GM06990 (cell line): ENCODE data around the gene GJB2.
A peak's percentile ranks its signal among the peaks of the same experiment; 100 is the strongest.

Experiments used
- DNase-seq: peaks from one replicate; pipeline ENCODE4 v3.0.0-alpha.2; 2011; ENCODE audit not compliant: insufficient read length; ENCODE audit errors: extremely low read depth
- H3K27me3 ChIP-seq: replicated peaks from 2 replicates; pipeline ENCODE4 v1.6.0; 2011; ENCODE audit warnings: low read length; ENCODE audit not compliant: control insufficient read depth, insufficient read depth
- H3K36me3 ChIP-seq: 2 replicates; pipeline ENCODE4 v1.5.1; 2011; ENCODE audit warnings: low read length; ENCODE audit not compliant: control insufficient read depth, insufficient read depth
- H3K4me3 ChIP-seq: replicated peaks from 2 replicates; pipeline ENCODE4 v1.5.1; 2011; ENCODE audit warnings: low read depth, mild to moderate bottlenecking, control low read depth, low read length
- TF ChIP-seq, protein P1 (sequence below): IDR thresholded peaks from 2 replicates; pipeline ENCODE4 v1.5.1; 2011; ENCODE audit warnings: low read length, control low read depth, mild to moderate bottlenecking, inconsistent platforms; ENCODE audit not compliant: insufficient read depth, poor library complexity, severe bottlenecking

Gene GJB2

GRCh38 chr13:20171364-20171763 is 21.4 kb downstream of the GJB2 start:
- TF ChIP-seq, protein P1, sequence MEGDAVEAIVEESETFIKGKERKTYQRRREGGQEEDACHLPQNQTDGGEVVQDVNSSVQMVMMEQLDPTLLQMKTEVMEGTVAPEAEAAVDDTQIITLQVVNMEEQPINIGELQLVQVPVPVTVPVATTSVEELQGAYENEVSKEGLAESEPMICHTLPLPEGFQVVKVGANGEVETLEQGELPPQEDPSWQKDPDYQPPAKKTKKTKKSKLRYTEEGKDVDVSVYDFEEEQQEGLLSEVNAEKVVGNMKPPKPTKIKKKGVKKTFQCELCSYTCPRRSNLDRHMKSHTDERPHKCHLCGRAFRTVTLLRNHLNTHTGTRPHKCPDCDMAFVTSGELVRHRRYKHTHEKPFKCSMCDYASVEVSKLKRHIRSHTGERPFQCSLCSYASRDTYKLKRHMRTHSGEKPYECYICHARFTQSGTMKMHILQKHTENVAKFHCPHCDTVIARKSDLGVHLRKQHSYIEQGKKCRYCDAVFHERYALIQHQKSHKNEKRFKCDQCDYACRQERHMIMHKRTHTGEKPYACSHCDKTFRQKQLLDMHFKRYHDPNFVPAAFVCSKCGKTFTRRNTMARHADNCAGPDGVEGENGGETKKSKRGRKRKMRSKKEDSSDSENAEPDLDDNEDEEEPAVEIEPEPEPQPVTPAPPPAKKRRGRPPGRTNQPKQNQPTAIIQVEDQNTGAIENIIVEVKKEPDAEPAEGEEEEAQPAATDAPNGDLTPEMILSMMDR = no peak
- Histone ChIP-seq H3K4me3 (no peak overlapping the region), H3K27me3 (no peaks in the 10 kb centered on the region), H3K36me3 (no peaks in the 10 kb centered on the region)
- no peak for DNase-seq

- no peaks in the 10 kb centered on the region for H3K36me3 ChIP-seq
- no peaks in the 10 kb centered on the region for H3K27me3 ChIP-seq
- H3K4me3 ChIP-seq = no peak overlapping the region
- no peak for DNase-seq
- TF ChIP-seq, protein P1 = no peak
Observed at GRCh38 chr13:20170921-20171320, 21.8 kb downstream of the GJB2 start.

GRCh38 chr13:20168396-20168795 is 24.3 kb downstream of the GJB2 start:
- H3K36me3 ChIP-seq = no peaks in the 10 kb centered on the region
- H3K4me3 ChIP-seq = no peak overlapping the region
- H3K27me3 ChIP-seq = no peaks in the 10 kb centered on the region
- TF ChIP-seq, protein P1 = no peak
- no peak for DNase-seq

DNA sequence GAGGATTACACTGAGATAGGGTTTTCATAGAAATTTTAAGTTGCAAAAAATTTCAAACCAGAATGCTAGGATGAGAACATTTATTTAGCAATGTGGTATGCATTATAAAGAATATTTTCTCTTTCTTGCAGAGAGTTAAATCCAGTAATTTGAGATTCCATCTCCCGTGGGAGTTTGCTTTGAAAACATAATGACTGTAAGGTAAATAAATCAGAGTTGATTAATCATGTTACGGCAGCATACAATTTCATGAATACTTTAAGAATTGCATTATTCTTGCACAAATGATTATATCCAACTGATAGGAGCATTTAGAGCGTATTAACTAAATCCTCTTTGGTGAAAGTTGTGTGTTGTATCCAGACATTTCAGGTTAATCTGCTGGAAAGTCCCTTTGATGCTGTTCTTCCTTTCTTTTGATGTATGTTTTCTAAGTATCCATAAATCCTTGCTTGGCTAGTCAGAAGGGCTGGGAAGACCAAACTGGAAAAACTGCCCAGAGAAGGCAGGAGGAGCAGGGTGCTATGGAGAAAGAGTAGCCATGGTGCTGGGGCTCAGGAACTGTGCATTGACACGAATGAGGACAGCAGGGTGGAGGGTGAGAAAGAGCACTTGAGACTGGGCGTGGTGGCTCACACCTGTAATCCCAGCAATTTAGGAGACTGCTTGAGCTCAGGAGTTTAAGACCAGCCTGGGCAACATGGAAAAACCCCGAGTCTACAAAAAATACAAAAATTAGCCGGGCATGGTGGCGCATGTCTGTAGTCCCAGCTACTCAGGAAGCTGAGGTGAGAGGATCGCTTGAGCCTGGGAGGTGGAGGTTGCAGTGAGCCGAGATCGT is 27.1 kb downstream of the GJB2 start:
- no peaks in the 10 kb centered on the region for H3K36me3 ChIP-seq
- no peak overlapping the region for H3K4me3 ChIP-seq
- H3K27me3 ChIP-seq = no peaks in the 10 kb centered on the region
- TF ChIP-seq, protein P1 = no peak
- DNase-seq = no peak

DNA sequence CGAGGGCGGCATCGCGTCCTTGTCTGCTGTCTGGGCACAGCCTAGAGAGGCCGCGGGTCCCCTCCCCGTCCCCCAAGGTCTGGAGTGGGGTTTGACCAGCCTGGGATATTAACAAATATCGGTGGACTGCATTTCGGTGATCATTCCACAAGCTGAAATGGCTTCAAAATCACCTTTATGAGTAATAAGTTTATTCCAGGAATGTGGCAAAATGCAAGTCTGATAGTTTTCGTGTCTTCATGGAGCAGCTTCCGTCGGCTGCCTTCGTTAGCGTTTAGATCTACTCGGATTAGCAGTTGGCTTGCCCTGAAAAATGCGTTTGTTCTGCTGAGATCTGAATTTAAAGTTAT is 30.8 kb downstream of the GJB2 start:
- H3K36me3 ChIP-seq = no peaks in the 10 kb centered on the region
- peak overlapping the region; percentile 67 for H3K4me3 ChIP-seq
- DNase-seq = no peak
- no peaks in the 10 kb centered on the region; the same call in 1 of the 2 replicates for H3K27me3 ChIP-seq
- TF ChIP-seq, protein P1 = no peak
